Left renal pelvis (tissue), 4 donors: ENCODE results near the gene YEATS4. TPM values are rescaled to one million over a fixed set of nuclear protein-coding genes. Genes with fewer than 3 reads are reported as not detected.
A peak's percentile ranks its signal among the peaks of the same experiment; 100 is the strongest.
"Not testable (repeated sequence)": the region's sequence is repeated elsewhere in the genome, so short reads cannot be mapped to it uniquely, and the experiment has no call there.

Source experiments
- DNase-seq, 4 donors: peaks; one replicate each; pipeline ENCODE4 v3.0.0-alpha.2; 2013; ENCODE audit warnings: low read depth in 4 of 4, low spot score in 3 of 4
- polyA plus RNA-seq, 4 donors: library from polyadenylated mRNA; unstranded; fragments of 120-200 nt; gene quantifications; one replicate each; pipeline ENCODE4 v1.2.1, GENCODE V29; 2013; ENCODE audit not compliant: insufficient read length in 4 of 4

Gene YEATS4
- 10 to 100 TPM; 22.1 to 38.4 (median 29.5) TPM for polyA plus RNA-seq

- DNase-seq, result peak; percentile 65 to 82 (median 76)
These were observed at the start of gene YEATS4 for GRCh38 chr12:69359531-69360347. YEATS4 (plus strand) TSS chr12:69359743; CDS start chr12:69359973, 230 bp downstream.

- DNase-seq, result no peak
These were observed 46.3 kb upstream of the YEATS4 start for GRCh38 chr12:69313209-69313608.

GRCh38 chr12:69316784-69317183, 42.8 kb upstream of the YEATS4 start:
- not testable (repeated sequence) for DNase-seq

GRCh38 chr12:69317233-69317632, 42.3 kb upstream of the YEATS4 start:
- DNase-seq, result not testable (repeated sequence)

GRCh38 chr12:69318225-69318624, 41.3 kb upstream of the YEATS4 start:
- no peak for DNase-seq

DNA sequence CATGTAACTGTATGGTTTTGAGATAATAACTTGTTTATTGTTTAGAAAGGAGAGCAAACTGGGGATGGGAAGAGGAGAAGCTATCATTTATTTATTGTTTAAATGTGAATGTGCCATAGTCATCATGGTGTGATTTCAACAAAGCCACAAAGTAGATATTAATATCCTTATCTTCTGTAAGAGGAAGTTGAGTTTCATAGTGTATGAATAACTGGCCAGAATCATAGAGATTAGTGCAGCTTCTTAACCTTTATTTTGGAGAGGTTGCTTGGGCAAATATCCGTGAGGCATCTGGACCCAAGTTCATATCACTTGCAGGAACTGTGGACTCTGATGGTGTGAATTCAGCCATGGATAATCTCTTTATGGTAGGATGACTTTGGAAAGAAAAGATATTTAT, 38.2 kb upstream of the YEATS4 start:
- DNase-seq, result no peak

- no peak for DNase-seq
These were observed 34.6 kb upstream of the YEATS4 start for GRCh38 chr12:69324797-69325466.

GRCh38 chr12:69328426-69328825, 31.1 kb upstream of the YEATS4 start:
- DNase-seq, result no peak

- DNase-seq, result no peak
These were observed 29.7 kb upstream of the YEATS4 start for GRCh38 chr12:69329669-69330428.

- DNase-seq, result peak in 1 of 4 donors; percentile 22
These were observed 28.8 kb upstream of the YEATS4 start for GRCh38 chr12:69330475-69331473.

DNA sequence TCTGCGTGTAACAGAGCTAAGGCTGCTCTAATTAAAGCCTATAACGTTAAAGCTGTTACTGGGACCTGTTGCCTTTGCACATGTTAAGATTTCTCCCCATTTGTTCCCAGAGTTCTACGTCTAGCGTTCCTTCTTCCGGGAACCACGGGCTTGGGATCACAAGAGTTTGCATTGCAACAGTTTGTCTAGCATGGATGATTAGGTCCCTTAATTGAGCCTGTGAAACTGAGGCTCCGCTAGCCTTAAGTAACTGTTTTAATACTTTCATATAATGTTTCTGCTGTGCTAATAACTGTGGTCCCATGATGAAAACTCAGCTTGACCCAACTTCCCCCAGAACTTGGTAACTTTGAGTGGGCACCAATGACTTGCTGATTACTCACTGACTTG, 28.0 kb upstream of the YEATS4 start:
- DNase-seq, result no peak

DNA sequence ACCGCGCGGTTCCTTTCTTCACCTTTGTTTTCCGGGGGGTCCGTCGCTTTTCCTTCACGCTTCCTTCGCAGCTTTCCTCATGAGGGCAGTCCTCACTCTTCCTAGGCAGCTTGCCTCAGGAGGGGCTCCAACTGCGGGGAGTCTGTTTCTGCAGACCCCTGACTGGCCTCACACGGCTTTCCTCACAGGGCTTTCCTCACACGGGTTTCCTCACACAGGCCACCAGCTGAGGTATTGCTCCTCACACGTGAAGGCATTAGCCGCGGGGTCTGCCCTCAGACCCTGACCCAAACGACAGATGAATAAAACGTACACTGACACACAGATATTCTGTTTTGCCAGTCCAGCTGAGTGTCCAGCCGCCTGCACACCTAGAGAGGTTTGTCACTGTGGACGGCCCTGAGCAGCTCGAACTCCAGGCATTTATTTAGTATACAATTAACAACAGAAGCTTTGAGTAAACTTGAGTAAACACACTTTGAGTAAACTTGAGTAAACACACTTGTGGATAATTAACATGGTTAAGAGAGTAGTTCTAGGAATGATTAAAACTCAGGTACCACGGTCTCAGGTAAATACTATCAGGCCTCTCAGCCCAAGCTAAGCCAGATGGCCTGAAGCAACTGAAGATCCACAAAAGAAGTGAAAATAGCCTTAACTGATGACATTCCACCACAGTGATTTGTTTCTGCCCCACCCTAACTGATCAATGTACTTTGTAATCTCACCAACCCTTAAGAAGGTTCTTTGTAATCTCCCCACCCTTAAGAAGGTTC, 27.4 kb upstream of the YEATS4 start:
- no peak for DNase-seq

GRCh38 chr12:69332815-69333358, 26.7 kb upstream of the YEATS4 start:
- no peak for DNase-seq

- no peak for DNase-seq
These were observed 25.4 kb upstream of the YEATS4 start for GRCh38 chr12:69334158-69334557.

- DNase-seq, result no peak
These were observed 22.0 kb upstream of the YEATS4 start for GRCh38 chr12:69337311-69338090.

DNA sequence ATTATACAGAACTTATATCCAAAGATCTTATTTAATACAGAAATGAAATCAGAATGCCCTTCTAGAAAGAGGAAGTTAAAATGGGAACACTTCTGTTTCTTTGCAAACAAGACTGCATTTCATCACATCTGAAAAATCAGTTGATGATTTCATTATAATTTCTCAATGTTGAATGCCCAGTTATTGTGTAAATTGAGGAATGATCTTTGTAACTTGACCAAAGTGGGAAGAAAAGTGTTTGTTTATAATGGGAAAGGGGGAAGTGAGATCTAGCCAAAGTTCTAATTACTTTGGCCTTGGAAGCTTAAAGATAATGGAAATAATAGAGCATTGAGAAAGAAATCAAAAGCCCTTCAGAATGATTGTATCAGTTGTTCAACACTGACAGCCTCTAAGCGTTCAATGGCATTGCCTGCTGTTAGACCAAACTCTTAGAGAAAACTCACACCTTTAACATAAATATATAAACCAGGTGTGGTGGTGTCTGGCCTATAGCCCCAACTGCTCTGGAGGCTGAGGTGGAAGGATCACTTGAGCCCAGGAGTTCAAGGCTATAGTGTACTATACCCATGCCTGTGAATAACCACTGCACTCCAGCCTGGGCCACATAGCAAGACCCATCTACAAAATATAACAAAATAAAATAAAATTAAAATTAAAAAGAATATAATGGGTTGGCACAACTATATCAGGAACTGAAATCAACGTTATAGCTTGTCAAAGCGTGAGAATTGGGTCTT, 21.3 kb upstream of the YEATS4 start:
- no peak for DNase-seq

DNA sequence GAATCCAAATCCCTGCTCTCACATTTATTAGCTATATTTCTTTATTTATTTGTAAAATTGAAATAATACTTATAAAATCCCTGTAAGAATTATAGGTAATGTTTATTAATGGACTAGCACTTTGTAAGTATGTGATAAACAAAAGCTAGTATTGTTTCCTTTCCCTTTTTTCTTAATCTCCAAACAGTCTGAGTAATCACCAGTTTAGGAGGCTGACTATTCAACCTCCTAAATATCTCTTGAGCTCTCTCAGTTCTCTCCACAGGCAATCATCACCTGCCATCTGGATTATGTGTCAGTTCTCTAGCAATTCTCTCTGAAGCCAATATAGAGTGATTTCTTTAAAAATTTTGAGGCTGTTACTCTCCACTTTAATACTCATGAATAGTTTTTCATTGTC, 20.6 kb upstream of the YEATS4 start:
- no peak for DNase-seq
